Body of pancreas (tissue), 4 donors: ENCODE measurements around the gene MAPK13. TPM values are rescaled to one million over a fixed set of nuclear protein-coding genes. Genes with fewer than 3 reads are reported as not detected.
"Not testable (repeated sequence)": the region's sequence is repeated elsewhere in the genome, so short reads cannot be mapped to it uniquely, and the experiment has no call there.

Source experiments
- ATAC-seq: fragments of 150-250 bp; one replicate; pipeline ENCODE4 v1.9.1; 2016
- DNase-seq, 4 donors: peaks; one replicate each; pipeline ENCODE4 v3.0.0-alpha.2; 2019
- H3K27ac ChIP-seq, 4 donors: fragments of 200-600 bp; sonication (generic); 1 replicate in 3 of 4; 2 replicates in 1 of 4; pipeline versions ENCODE4 v1.5.1 to v1.6.1; 2016 to 2019; ENCODE audit warnings: mild to moderate bottlenecking in 1 of 4, mixed read lengths in 1 of 4, moderate library complexity in 1 of 4
- H3K27me3 ChIP-seq, 2 donors: fragments of 200-600 bp; sonication (generic); one replicate each; pipeline ENCODE4 v1.6.0; 2016; ENCODE audit warnings: mild to moderate bottlenecking in 1 of 2
- H3K36me3 ChIP-seq, 2 donors: fragments of 200-600 bp; sonication (generic); replicated peaks in 1 of 2; 2 replicates each; pipeline ENCODE4 v1.5.1; 2016; ENCODE audit warnings: low read depth in 2 of 2; ENCODE audit not compliant: insufficient read depth in 1 of 2
- H3K4me1 ChIP-seq: fragments of 200-600 bp; sonication (generic); one replicate; pipeline ENCODE4 v1.6.0; 2016
- H3K4me3 ChIP-seq, 2 donors: fragments of 200-600 bp; sonication (generic); 1 replicate in 1 of 2; 2 replicates in 1 of 2; pipeline ENCODE4 v1.5.1; 2016 to 2019
- H3K9me3 ChIP-seq, 3 donors: fragments of 200-600 bp; sonication (generic); 1 replicate in 2 of 3; 2 replicates in 1 of 3; pipeline ENCODE4 v1.5.1; 2016
- POLR2A ChIP-seq, 3 donors: fragments of 450-650 bp; IDR thresholded peaks; one replicate each; pipeline ENCODE4 v1.6.1; 2016; ENCODE audit warnings: antibody characterized with exemption in 3 of 3, mild to moderate bottlenecking in 2 of 3
- WGBS, 2 donors: methylation state at CpG; one replicate each; pipeline ENCODE4 v1.1.5; 2017; 5-methylcytosine and 5-hydroxymethylcytosine counted together
- intact Hi-C: fragments of 100-400 bp; cut with DNase I; formaldehyde crosslinking; loops from one replicate; pipeline ENCODE4 v1.15.1; 2023
- total RNA-seq, 2 donors: library from RNA; depleted of rRNA; stranded (reverse); fragments of >200 nt; gene quantifications; one replicate each; pipeline ENCODE4 v1.1.0, GENCODE V29; 2016
- TF ChIP-seq, protein P1 (sequence below), 7 experiments: fragments of 450-650 bp in 4 of 7; fragments of 200-600 bp in 3 of 7; sonication (generic) in 3 of 7; IDR thresholded peaks; one replicate each; pipeline ENCODE4 v1.5.1; 2016 to 2019; ENCODE audit warnings: antibody characterized with exemption in 7 of 7

MAPK13 gene
- total RNA-seq, 2 donors from 2014 or later, result 32.2 to 37.9 TPM

GRCh38 chr6:36122495-36123269, 7.6 kb upstream of the MAPK13 start:
- TF ChIP-seq, protein P1, sequence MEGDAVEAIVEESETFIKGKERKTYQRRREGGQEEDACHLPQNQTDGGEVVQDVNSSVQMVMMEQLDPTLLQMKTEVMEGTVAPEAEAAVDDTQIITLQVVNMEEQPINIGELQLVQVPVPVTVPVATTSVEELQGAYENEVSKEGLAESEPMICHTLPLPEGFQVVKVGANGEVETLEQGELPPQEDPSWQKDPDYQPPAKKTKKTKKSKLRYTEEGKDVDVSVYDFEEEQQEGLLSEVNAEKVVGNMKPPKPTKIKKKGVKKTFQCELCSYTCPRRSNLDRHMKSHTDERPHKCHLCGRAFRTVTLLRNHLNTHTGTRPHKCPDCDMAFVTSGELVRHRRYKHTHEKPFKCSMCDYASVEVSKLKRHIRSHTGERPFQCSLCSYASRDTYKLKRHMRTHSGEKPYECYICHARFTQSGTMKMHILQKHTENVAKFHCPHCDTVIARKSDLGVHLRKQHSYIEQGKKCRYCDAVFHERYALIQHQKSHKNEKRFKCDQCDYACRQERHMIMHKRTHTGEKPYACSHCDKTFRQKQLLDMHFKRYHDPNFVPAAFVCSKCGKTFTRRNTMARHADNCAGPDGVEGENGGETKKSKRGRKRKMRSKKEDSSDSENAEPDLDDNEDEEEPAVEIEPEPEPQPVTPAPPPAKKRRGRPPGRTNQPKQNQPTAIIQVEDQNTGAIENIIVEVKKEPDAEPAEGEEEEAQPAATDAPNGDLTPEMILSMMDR (IDR thresholded peaks at IDR 0.05), result no peak
- TF ChIP-seq POLR2A (IDR thresholded peaks at IDR 0.05), result no peak
- Histone ChIP-seq H3K9me3 (no peaks in the 10 kb centered on the region), H3K27ac (no peak overlapping the region), H3K36me3 (no peaks in the 10 kb centered on the region), H3K27me3 (no peaks in the 10 kb centered on the region), H3K4me3 (no peak overlapping the region), H3K4me1 (peaks cover 16% of the 10 kb centered on the region)
- 56 to 67% methylated on average over 9 to 11 of the region's 11 CpGs for WGBS, 2 donors
- ATAC-seq (no peak), DNase-seq (peak in 1 of 4 donors; percentile 4)
- intact Hi-C loops, result loop anchor here (10.0 kb wide), 2 partner anchors 72 to 242 kb away; partner anchors contain the start of gene BRPF3

- DNase-seq (peak; percentile 81 to 86 (median 84)), ATAC-seq (peak; percentile 91)
- TF ChIP-seq POLR2A (IDR thresholded peaks at IDR 0.05), result no peak
- TF ChIP-seq, protein P1 (IDR thresholded peaks at IDR 0.05), result peak; percentile 63 to 85 (median 83)
- intact Hi-C loops, result loop anchor here (10.0 kb wide), 2 partner anchors 71 to 241 kb away; partner anchors contain the start of gene BRPF3
- Histone ChIP-seq H3K4me3 (no peak overlapping the region), H3K27ac (no peak overlapping the region), H3K27me3 (no peaks in the 10 kb centered on the region), H3K36me3 (no peaks in the 10 kb centered on the region), H3K4me1 (peaks cover 16% of the 10 kb centered on the region), H3K9me3 (no peaks in the 10 kb centered on the region)
- 22 to 24% methylated on average over 10 of the region's 10 CpGs for WGBS, 2 donors
Measured at GRCh38 chr6:36123270-36124139, 6.8 kb upstream of the MAPK13 start.

GRCh38 chr6:36124346-36124745, 6.0 kb upstream of the MAPK13 start:
- H3K27ac ChIP-seq, H3K27me3 ChIP-seq, H3K36me3 ChIP-seq, H3K4me3 ChIP-seq, H3K9me3 ChIP-seq, ATAC-seq: not testable (repeated sequence)
- WGBS, 2 donors, result 59 to 70% methylated on average over 4 to 8 of the region's 8 CpGs
- DNase-seq, result peak in 1 of 4 donors; percentile 6
- peaks cover 16% of the 10 kb centered on the region for H3K4me1 ChIP-seq
- intact Hi-C loops, result loop anchor here (10.0 kb wide), 2 partner anchors 70 to 240 kb away; partner anchors contain the start of gene BRPF3

DNA sequence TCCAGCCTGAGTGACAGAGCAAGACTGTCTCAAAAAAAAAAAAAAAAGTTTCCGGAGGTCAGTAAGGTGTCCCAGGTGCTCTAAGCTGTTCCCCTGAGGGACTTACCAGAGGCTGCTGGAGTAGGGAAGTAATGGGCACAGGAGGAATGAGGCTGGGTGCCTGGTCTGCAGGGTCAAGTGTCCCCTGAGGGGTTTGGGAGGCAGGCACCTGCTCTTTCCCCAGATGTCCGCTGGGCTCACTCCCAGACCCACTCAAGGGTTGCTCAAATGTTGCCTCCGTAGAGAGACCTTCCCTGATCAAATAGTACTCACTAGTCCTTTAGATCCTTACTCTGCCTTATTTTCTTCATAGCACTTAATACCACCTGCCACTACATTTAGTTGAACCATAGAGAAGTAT, 5.4 kb upstream of the MAPK13 start:
- Histone ChIP-seq H3K9me3 (no peaks in the 10 kb centered on the region), H3K27ac (no peak overlapping the region), H3K36me3 (no peaks in the 10 kb centered on the region), H3K27me3 (no peaks in the 10 kb centered on the region), H3K4me3 (no peak overlapping the region), H3K4me1 (peaks cover 19% of the 10 kb centered on the region)
- DNase-seq, result peak in 1 of 4 donors; percentile 6
- TF ChIP-seq, protein P1 (IDR thresholded peaks at IDR 0.05), result no peak
- no peak for TF ChIP-seq POLR2A (IDR thresholded peaks at IDR 0.05)
- 42 to 47% methylated on average over 3 of the region's 3 CpGs for WGBS, 2 donors
- intact Hi-C loops, result loop anchor here (10.0 kb wide), 2 partner anchors 70 to 240 kb away; partner anchors contain the start of gene BRPF3
- no peak for ATAC-seq

GRCh38 chr6:36125575-36125974, 4.7 kb upstream of the MAPK13 start:
- DNase-seq (peak in 1 of 4 donors; percentile 3), ATAC-seq (no peak)
- 52 to 65% methylated on average over 8 of the region's 8 CpGs for WGBS, 2 donors
- Histone ChIP-seq H3K9me3 (no peaks in the 10 kb centered on the region), H3K4me1 (peaks cover 21% of the 10 kb centered on the region), H3K4me3 (no peak overlapping the region), H3K36me3 (no peaks in the 10 kb centered on the region), H3K27ac (no peak overlapping the region), H3K27me3 (no peaks in the 10 kb centered on the region)
- intact Hi-C loops, result loop anchor here (10.0 kb wide), 2 partner anchors 69 to 239 kb away; partner anchors contain the start of gene BRPF3
- TF ChIP-seq, protein P1 (IDR thresholded peaks at IDR 0.05), result no peak
- no peak for TF ChIP-seq POLR2A (IDR thresholded peaks at IDR 0.05)
